NCI-H146 treated with DMSO at 0.1 percent for 48 hours (cell line): ENCODE data around the gene SAPCD2.
"Not testable (repeated sequence)": the region's sequence is repeated elsewhere in the genome, so short reads cannot be mapped to it uniquely, and the experiment has no call there.

Experiments used
- DNase-seq: peaks from one replicate; lab custom pipeline; 2025; ENCODE audit not compliant: unreplicated experiment; lab: John Stamatoyannopoulos, UW

Gene SAPCD2

GRCh38 chr9:137070201-137070905, at the start of gene SAPCD2:
Gene SAPCD2 (minus strand): TSS chr9:137070557. CDS start chr9:137070460, 97 bp downstream.
- DNase-seq: peak; percentile 81

- DNase-seq: not testable (repeated sequence)
Measured at GRCh38 chr9:137118092-137118603, 47.8 kb upstream of the SAPCD2 start.

- no peak for DNase-seq
Measured at GRCh38 chr9:137117269-137117731, 46.9 kb upstream of the SAPCD2 start.

- DNase-seq: no peak
Measured at GRCh38 chr9:137116728-137117127, 46.4 kb upstream of the SAPCD2 start.

GRCh38 chr9:137116027-137116507, 45.7 kb upstream of the SAPCD2 start:
- DNase-seq: no peak

GRCh38 chr9:137115394-137116026, 45.2 kb upstream of the SAPCD2 start:
- DNase-seq: no peak

- DNase-seq: peak; percentile 6
Measured at GRCh38 chr9:137114613-137115393, 44.4 kb upstream of the SAPCD2 start, which contains the start of gene DPP7. Gene DPP7 (minus strand): TSS chr9:137114733. CDS start chr9:137114713, 20 bp downstream.

- no peak for DNase-seq
Measured at GRCh38 chr9:137114220-137114612, 43.9 kb upstream of the SAPCD2 start.

GRCh38 chr9:137113385-137114159, 43.2 kb upstream of the SAPCD2 start:
- no peak for DNase-seq

- DNase-seq: no peak
Measured at GRCh38 chr9:137112564-137113384, 42.4 kb upstream of the SAPCD2 start.

- no peak for DNase-seq
Measured at GRCh38 chr9:137111788-137112563, 41.6 kb upstream of the SAPCD2 start.

GRCh38 chr9:137110911-137111787, 40.8 kb upstream of the SAPCD2 start:
- DNase-seq: no peak

GRCh38 chr9:137110147-137110910, 40.0 kb upstream of the SAPCD2 start:
- DNase-seq: no peak

GRCh38 chr9:137109250-137110146, 39.1 kb upstream of the SAPCD2 start:
- DNase-seq: no peak

- no peak for DNase-seq
Measured at GRCh38 chr9:137108608-137109249, 38.4 kb upstream of the SAPCD2 start.

GRCh38 chr9:137107982-137108381, 37.6 kb upstream of the SAPCD2 start:
- no peak for DNase-seq
